K562 (cell line): ENCODE data around the gene ZCWPW1. TPM values are rescaled to one million over a fixed set of nuclear protein-coding genes. Genes with fewer than 3 reads are reported as not detected.

Experiments used
- ATAC-seq: fragments of 200-7000 bp; cut with Tn5 transposase; 3 replicates; pipeline ENCODE4 v1.9.1; 2020; ENCODE audit warnings: moderate library complexity
- BruUV-seq: library from RNA; stranded (reverse); fragments of 400-500 nt; replicated peaks from 2 replicates; lab custom pipeline; 2021; lab: Mats Ljungman, UMichigan
- CTCF ChIA-PET: fragments of 300-600 bp; formaldehyde crosslinking; extraction: SDS; loops from one replicate; lab custom pipeline; 2021; ENCODE audit warnings: low intra/inter-chr PET ratio; lab: Yijun Ruan, JAX
- POLR2A ChIA-PET: fragments of 300-600, 350-650 bp; sonication (Branson Sonifier 250); formaldehyde crosslinking; extraction: SDS; loops from one replicate; lab custom pipeline; 2021; ENCODE audit warnings: antibody characterized with exemption, inconsistent platforms; lab: Yijun Ruan, JAX
- DNase-seq, 4 experiments: peaks; one replicate each; pipeline versions ENCODE4 v3.0.0 to v3.0.0-alpha.2; 2011 to 2018; ENCODE audit warnings: low spot score in 3 of 4, mixed read lengths in 3 of 4; ENCODE audit errors: extremely low read depth in 1 of 4
- FAIRE-seq: peaks from 2 replicates; lab custom pipeline; 2011; peaks lifted over from hg19 to GRCh38; lab: Jason Lieb, UNC
- H2AFZ ChIP-seq: 2 replicates; pipeline ENCODE4 v1.6.0; 2011; ENCODE audit warnings: low read depth, low read length, control low read depth, inconsistent platforms
- H3K27ac ChIP-seq: fragments of 200-600 bp; 3 replicates; pipeline ENCODE4 v1.8.0; 2011; ENCODE audit warnings: low read depth, mild to moderate bottlenecking, control low read depth, inconsistent platforms, low read length, moderate library complexity, mixed read lengths; ENCODE audit errors: extremely low read depth
- H3K27me3 ChIP-seq, 2 experiments: fragments of 300-600 bp in 1 of 2; 2 replicates in 1 of 2; 3 replicates in 1 of 2; pipeline versions ENCODE4 v1.6.0 to v1.8.0; 2011; ENCODE audit warnings: inconsistent platforms in 2 of 2, low read length in 2 of 2, mild to moderate bottlenecking in 1 of 2, mixed read lengths in 1 of 2, moderate library complexity in 1 of 2; ENCODE audit not compliant: control insufficient read depth in 2 of 2, insufficient read depth in 2 of 2
- H3K36me3 ChIP-seq: fragments of 300-600 bp; 3 replicates; pipeline ENCODE4 v1.8.0; 2011; ENCODE audit warnings: mild to moderate bottlenecking, low read length, inconsistent platforms; ENCODE audit not compliant: control insufficient read depth, insufficient read depth
- H3K4me1 ChIP-seq, 2 experiments: fragments of 200-600 bp in 1 of 2; replicated peaks in 1 of 2; 2 replicates in 1 of 2; 3 replicates in 1 of 2; pipeline versions ENCODE4 v1.5.1 to v1.8.0; 2011; ENCODE audit warnings: inconsistent platforms in 2 of 2, low read length in 2 of 2, mild to moderate bottlenecking in 1 of 2, mixed read lengths in 1 of 2, moderate library complexity in 1 of 2; ENCODE audit not compliant: control insufficient read depth in 2 of 2, insufficient read depth in 2 of 2
- H3K4me2 ChIP-seq: 2 replicates; pipeline ENCODE4 v1.6.1; 2011; ENCODE audit warnings: low read length, control low read depth, inconsistent platforms, mixed read lengths; ENCODE audit not compliant: insufficient read depth
- H3K4me3 ChIP-seq: fragments of 200-600 bp; sonication (generic), shearing (Covaris generic); 2 replicates; pipeline ENCODE4 v1.5.1; 2016; ENCODE audit warnings: control low read depth, inconsistent platforms
- H3K79me2 ChIP-seq: fragments of 200-600 bp; 3 replicates; pipeline ENCODE4 v1.8.0; 2011; ENCODE audit warnings: low read length, inconsistent platforms; ENCODE audit not compliant: control insufficient read depth, insufficient read depth
- H3K9ac ChIP-seq, 2 experiments: 2 replicates each; pipeline versions ENCODE4 v1.6.0 to v1.6.1; 2011; ENCODE audit warnings: low read depth in 2 of 2, low read length in 2 of 2, control low read depth in 1 of 2, inconsistent platforms in 1 of 2, mild to moderate bottlenecking in 1 of 2, mixed read lengths in 1 of 2; ENCODE audit not compliant: insufficient read depth in 1 of 2
- H3K9me1 ChIP-seq: one replicate; pipeline ENCODE4 v1.6.0; 2011; ENCODE audit warnings: inconsistent platforms, mild to moderate bottlenecking, low read length, moderate library complexity; ENCODE audit not compliant: control insufficient read depth, insufficient read depth
- H3K9me3 ChIP-seq: replicated peaks from 2 replicates; pipeline ENCODE4 v1.5.1; 2011; ENCODE audit warnings: low read depth, low read length, inconsistent platforms; ENCODE audit not compliant: control insufficient read depth, insufficient read depth
- H4K20me1 ChIP-seq: replicated peaks from 2 replicates; pipeline ENCODE4 v1.6.1; 2011; ENCODE audit warnings: low read length, inconsistent platforms, mixed read lengths; ENCODE audit not compliant: control insufficient read depth, insufficient read depth
- CTCFL ChIP-seq: IDR thresholded peaks from 2 replicates; pipeline ENCODE4 v1.6.1; 2011; ENCODE audit warnings: borderline replicate concordance, low read depth, mild to moderate bottlenecking, moderate library complexity, low read length; ENCODE audit not compliant: insufficient read depth, poor library complexity, severe bottlenecking
- DPF2 ChIP-seq: fragments of 450-650 bp; IDR thresholded peaks from 2 replicates; pipeline ENCODE4 v1.6.1; 2016
- GATAD2B ChIP-seq: fragments of 450-650 bp; IDR thresholded peaks from 2 replicates; pipeline ENCODE4 v1.6.1; 2017; ENCODE audit warnings: mild to moderate bottlenecking, borderline replicate concordance
- HNRNPK ChIP-seq: fragments of 200-400 bp; formaldehyde crosslinking; IDR thresholded peaks from one replicate; pipeline ENCODE4 v1.6.1; 2018; ENCODE audit warnings: mild to moderate bottlenecking, low read depth, low read length; ENCODE audit not compliant: poor library complexity, severe bottlenecking
- SP1 ChIP-seq: sonication (generic); formaldehyde crosslinking; IDR thresholded peaks from 2 replicates; pipeline ENCODE4 v1.8.1; 2022; ENCODE audit warnings: mild to moderate bottlenecking, missing genetic modification reagents
- THAP7 ChIP-seq: fragments of 250-450 bp; sonication (Bioruptor Pico); IDR thresholded peaks from 2 replicates; pipeline ENCODE4 v1.5.0; 2021
- XRCC5 ChIP-seq: fragments of 200-400 bp; formaldehyde crosslinking; IDR thresholded peaks from 2 replicates; pipeline ENCODE4 v1.6.1; 2017; ENCODE audit warnings: low read depth, mild to moderate bottlenecking, low read length
- ZBTB8A ChIP-seq: fragments of 450-650 bp; IDR thresholded peaks from 2 replicates; pipeline ENCODE4 v1.6.1; 2018; ENCODE audit warnings: mild to moderate bottlenecking, moderate library complexity; ENCODE audit not compliant: partially characterized antibody
- ZNF143 ChIP-seq: sonication (generic); formaldehyde crosslinking; IDR thresholded peaks from 2 replicates; pipeline ENCODE4 v1.9.0; 2022; ENCODE audit warnings: mild to moderate bottlenecking, missing genetic modification reagents
- ZNF263 ChIP-seq: sonication (generic); formaldehyde crosslinking; IDR thresholded peaks from 2 replicates; pipeline ENCODE4 v1.8.0; 2022; ENCODE audit warnings: mild to moderate bottlenecking, missing genetic modification reagents, borderline replicate concordance
- WGBS: fragments of 100-300 bp; shearing (Covaris generic); methylation state at CpG from one replicate; pipeline ENCODE4 v1.1.6; 2016; ENCODE audit warnings: low coverage, mixed read lengths; ENCODE audit not compliant: insufficient coverage; ENCODE audit errors: missing lambda C conversion rate; 5-methylcytosine and 5-hydroxymethylcytosine counted together
- in situ Hi-C: fragments of 300-500 bp; cut with MboI; formaldehyde crosslinking; loops from 4 replicates; pipeline ENCODE4 v1.15.0; 2018; ENCODE audit warnings: inconsistent platforms, mixed read lengths
- intact Hi-C: fragments of 100-400 bp; cut with micrococcal nuclease; formaldehyde crosslinking; loops from 2 replicates; pipeline ENCODE4 v1.14.2; 2022
- polyA plus RNA-seq, 8 experiments: library from polyadenylated mRNA; depleted of rRNA in 4 of 8; stranded (reverse) in 5 of 8; unstranded in 3 of 8; fragments of >200 nt; fragmentation: Nextera tagmentation in 2 of 8; fragmentation: Illumina TruSeq in 1 of 8; extraction: Ambion mirVana in 2 of 8; extraction: Trizol in 1 of 8; gene quantifications; 2 replicates each; pipeline versions ENCODE4 v1.2.1 to v1.2.3, GENCODE V29; 2011 to 2014; ENCODE audit warnings: inconsistent platforms in 1 of 8, missing spikeins in 1 of 8
- total RNA-seq, 7 experiments: library from RNA; depleted of rRNA in 6 of 7; stranded (reverse); fragments of >200 nt in 6 of 7; fragmentation: Illumina TruSeq in 2 of 7; extraction: Trizol in 2 of 7; gene quantifications; 2 replicates each; pipeline versions ENCODE4 v1.2.1 to v1.2.3, GENCODE V29; 2011 to 2021; ENCODE audit warnings: low replicate concordance in 1 of 7

ZCWPW1 gene
- total and polyA plus RNA-seq, 9 of the 15 experiments (the other 6 are each of a cell fraction or from before 2014, with no cell fraction given), result 0.18 to 1.7 (median 1.2) TPM

- no peaks in the 10 kb centered on the region for H3K9me3 ChIP-seq
- peaks cover 8 to 23% of the 10 kb centered on the region in 2 experiments; a peak in 3 of 5 replicates for H3K27me3 ChIP-seq
- H3K9ac ChIP-seq, result no peak overlapping the region
- no peak for TF ChIP-seq ZNF263
- TF ChIP-seq SP1, result no peak
- no peak for TF ChIP-seq ZBTB8A
- no peak for TF ChIP-seq GATAD2B
- no peak for TF ChIP-seq DPF2
- TF ChIP-seq XRCC5, result no peak
- TF ChIP-seq CTCFL, result no peak
- no peak for TF ChIP-seq HNRNPK
- TF ChIP-seq THAP7, result no peak
- TF ChIP-seq ZNF143, result no peak
- H3K79me2 ChIP-seq, result no peaks in the 10 kb centered on the region
- no TSS peak for BruUV-seq
- H2AFZ ChIP-seq, result no peak overlapping the region
- 32% methylated on average over 2 of the region's 2 CpGs for WGBS
- ChIA-PET POLR2A (interaction anchor here (0.7 to 1.6 kb wide), 3 partner anchors 9 to 371 kb away, joined by 3 to 6 read pairs (median 4); no protein-coding TSS in a partner anchor), CTCF (no interaction called here)
- peaks cover 4 to 8% of the 10 kb centered on the region in 2 experiments; a peak in 3 of 5 replicates for H3K4me1 ChIP-seq
- intact Hi-C loops (no loop called here), in situ Hi-C loops (no loop called here)
- H3K36me3 ChIP-seq, result no peaks in the 10 kb centered on the region
- no peaks in the 10 kb centered on the region for H3K9me1 ChIP-seq
- no peak overlapping the region for H3K4me3 ChIP-seq
- H3K27ac ChIP-seq, result no peak overlapping the region
- no peak for DNase-seq
- H3K4me2 ChIP-seq, result no peak overlapping the region
- ATAC-seq, result no peak
- no peaks in the 10 kb centered on the region for H4K20me1 ChIP-seq
- no peak for FAIRE-seq
Measured at GRCh38 chr7:100387695-100388094, 40.8 kb downstream of the ZCWPW1 start.
